HG02885 (cell line): ENCODE results near the gene ARHGDIA.

ENCODE experiments used
- ATAC-seq: cut with Tn5 transposase; IDR thresholded peaks from one replicate; pipeline ENCODE4 v1.9.1; 2021; ENCODE audit warnings: mild to moderate bottlenecking; ENCODE audit not compliant: unreplicated experiment, poor library complexity

ARHGDIA gene

DNA sequence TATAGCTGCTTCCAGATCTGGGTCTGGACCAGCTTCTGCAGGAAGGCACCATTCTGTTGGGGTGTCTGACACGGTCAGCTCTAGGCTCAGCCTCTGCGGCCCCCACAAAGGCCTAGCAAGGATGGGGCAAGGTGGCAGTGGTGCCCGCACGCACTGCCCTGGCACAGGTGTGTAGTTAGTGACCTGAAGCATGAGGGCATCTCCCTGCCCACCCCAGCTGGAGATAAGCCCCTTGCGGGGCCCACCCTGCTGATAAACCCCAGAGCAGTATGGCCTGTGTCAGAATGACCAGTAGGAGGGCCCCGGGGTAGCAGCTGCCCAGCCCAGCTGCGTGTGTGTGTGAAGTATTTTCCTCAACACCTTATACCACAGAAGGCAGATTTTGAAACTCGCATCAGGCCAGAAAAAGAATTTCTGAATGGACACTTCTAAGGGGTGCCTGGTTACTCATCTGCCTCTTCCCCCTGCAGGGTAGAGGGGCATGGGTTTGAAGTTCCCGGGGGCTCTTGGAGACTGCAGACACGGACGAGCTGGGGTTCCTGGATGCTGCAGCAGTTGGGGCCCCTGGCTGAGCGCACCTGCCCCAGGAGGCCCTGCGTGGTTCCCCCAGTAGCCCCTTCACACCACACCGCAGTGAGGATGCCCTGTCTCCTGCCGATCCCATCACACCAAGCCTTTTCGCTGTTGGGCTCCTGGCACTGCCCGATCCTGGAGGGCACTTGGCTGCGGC is 4.5 kb downstream of the ARHGDIA start:
- no peak for ATAC-seq

DNA sequence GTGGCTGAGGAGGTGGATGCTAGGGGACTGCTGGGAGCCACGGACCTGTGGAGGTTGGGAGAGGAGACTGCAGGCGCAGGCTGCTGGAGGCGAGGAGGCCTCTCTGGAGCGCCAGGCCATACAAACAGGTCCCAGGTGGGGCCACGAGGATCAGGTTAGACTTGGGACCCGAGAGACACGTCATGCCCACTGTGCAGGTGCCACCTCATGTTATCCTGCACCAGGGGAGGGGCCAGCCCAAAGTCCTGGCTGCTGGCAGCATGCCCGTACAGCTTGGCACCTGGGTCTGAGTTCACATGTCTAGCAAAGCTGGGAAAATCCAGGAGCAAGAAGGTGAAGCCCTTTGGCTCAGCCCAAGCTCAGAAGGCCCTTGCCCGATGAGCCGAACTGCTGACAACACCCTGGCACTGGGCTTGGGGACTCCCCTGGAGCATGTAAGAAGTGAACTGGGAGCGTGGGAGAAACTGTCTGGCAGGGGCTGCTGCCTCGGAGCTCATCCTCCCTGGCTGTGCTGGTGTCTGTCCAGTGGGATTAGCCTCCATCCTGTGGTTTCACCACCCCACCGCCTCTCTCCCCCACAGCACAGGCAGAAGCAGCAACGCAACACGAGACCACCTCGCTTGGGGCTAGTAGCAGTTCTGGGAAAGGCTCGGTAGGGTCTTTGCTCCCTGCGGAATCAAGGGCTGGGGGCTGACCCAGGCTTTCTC is 5.3 kb downstream of the ARHGDIA start:
- ATAC-seq: no peak

DNA sequence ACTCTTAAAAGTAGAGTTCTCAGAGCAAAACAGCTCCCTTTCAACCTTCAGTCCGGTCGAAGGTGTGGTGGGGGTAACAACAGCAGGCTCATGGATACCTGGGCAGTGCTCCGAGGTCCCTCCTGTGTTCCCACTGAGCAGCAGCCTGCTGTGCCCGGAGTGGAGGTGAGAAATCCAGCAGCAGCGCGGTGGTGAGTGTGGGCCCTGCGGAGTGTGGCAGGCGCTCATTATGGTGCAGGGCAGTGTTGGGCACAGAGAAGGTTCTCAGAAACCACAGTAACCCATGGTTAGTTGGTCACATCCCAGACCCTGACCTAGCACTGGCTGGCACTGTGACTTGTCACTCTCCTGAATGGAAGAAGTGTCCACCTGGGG is 5.8 kb downstream of the ARHGDIA start:
- ATAC-seq: no peak

DNA sequence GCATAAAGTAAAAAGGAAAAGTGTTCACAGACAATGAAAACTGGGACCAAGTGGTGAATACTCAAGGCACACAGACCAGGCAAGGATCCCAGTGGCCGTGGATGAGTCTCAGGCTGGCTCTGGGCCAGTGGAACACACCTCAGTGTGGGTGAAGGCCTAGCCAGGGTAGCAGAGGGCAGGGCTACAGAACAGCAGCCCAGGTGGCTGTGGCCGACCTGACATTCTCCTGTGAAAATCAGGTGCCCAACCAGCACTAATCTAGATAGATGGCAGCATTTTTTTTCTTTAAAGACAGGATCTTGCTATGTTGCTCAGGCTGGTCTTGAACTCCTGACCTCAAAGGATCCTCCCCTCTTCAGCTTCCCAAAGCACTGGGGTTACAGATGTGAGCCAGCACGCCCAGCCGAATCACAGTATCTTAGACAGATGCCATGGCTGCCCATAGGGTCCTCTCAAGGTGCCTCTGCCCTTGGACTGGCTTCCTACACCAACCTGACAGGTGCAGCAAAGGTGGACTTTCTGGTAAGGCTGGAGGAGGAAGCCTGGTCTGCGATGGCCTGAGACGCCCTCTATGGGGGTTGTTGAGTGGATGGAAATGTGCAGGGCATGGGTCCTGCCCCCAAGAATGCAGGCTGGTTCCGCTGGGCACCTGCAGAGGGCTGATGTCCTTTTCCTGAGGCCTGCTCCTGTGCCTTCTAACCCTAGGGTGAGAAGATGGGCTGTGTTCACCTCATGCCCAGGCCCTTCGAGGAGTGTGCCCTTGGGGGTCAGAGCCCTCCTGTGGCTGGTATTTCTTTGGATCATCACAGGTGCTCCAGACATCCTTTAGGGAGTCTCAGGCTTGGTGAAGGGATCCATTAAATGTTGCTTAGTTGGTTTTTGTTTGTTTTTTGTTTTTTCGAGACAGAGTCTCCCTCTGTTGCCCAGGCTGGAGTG is 7.0 kb downstream of the ARHGDIA start:
- ATAC-seq: no peak

DNA sequence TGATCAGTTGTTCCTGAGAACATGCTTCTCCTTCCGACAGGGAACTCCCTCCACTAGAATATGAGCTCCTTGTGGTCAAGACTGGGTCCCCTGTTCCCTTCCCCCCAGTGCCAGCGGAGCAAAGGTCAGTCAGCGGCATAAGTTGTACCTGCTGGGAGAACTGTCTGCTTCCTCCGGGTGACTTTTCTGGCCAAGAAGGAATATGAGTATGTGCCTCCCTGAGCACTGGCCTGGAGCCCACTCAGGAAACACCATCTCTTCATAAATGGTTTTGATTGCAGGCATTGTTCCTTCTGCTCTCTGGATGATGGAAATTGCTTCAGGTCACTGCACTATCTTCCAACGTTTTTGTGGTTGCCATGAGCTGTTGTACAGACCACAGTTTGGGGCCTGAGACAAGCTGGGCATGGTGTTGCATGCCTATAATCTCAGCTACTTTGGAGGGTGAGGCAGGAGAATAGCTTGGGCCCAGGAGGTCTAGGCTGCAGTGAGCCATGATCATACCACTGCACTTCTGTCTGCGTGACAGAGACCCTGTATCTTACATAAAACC is 7.9 kb downstream of the ARHGDIA start:
- no peak for ATAC-seq

DNA sequence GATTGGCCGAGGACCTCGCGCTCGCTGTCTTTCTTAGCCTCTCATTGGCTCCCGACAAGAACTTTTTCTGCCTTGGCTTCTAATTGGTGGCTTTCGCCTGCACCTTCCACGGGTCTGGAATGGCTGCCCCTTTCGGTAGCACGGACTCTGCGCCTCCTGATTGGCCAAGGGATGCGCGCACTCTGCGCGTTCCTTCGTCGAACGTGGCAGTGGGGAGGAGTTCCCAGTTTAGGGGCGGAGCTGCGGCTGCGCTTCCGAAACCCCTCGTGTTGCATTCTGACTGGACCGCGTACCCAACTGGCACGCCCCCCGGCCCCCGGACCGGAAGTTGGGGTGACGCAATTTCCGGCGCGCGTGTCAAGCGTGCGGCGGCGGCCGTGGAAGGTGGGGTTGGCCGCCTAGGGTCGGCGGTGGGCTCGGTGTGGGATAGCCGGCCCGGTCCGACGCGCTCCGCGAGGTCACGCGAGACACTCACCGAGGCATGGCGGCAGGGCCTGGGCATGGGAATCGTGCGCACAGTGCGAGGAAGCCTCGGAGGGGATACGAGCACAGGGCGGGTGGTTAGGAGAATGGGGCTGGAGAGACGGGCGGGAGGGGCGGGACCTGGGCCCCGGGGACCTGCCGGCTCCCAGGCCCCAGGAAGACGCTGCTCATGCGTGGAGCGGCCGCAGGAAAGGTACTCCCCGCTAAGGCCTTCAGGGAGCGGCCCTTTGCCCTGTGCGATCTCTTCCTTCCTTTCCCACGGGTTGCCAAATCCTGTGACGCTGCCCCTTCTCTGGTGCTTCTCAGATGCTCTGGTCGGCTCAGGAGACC is 10.2 kb downstream of the ARHGDIA start:
- peak; percentile 85 for ATAC-seq

DNA sequence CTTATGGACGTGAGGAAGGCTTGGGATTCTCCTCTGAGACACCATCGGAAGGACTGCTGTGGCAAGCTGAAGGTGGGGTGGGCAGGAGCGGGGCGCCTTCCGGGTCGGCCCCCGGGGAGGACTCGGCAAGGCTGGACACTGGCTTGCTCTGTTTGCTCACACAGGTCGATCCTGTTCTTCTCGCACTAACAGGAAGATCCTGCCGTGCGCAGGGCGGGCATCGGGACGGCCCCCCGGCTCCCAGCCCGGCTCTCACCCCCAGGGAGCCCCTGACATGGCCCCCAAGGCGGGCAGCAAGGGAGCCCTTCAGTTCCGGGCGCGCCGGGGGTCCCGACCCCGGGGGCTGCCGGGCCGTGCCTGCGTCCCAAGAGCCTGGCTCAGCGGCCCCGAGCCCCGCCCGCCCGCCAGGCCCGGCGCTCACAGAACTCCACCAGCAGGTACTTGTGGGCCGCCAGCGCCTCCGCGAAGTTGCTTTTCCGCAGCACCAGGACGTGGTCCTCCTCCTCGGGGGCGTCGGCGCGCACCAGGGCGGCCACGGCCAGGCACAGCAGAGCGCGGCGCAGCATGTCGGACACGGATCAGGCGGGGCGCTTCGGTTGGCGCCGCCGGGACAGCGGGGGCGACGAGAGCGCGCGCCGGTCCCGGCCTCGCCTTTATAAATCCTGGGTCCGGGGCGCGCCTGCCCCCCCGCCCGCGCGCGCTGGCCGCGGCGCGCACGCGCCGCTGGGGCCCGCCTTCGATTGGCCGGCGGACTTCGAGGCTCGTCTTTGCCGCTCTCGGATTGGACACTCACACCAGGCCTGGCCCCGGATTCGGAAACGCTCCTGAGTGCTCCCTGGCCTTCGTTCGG is 11.0 kb downstream of the ARHGDIA start, which contains the start of gene P4HB:
Gene P4HB (minus strand): TSS at position 630 of the 850 bp plus-strand sequence. CDS start 64 bp downstream, at position 566.
- peak; percentile 78 for ATAC-seq

DNA sequence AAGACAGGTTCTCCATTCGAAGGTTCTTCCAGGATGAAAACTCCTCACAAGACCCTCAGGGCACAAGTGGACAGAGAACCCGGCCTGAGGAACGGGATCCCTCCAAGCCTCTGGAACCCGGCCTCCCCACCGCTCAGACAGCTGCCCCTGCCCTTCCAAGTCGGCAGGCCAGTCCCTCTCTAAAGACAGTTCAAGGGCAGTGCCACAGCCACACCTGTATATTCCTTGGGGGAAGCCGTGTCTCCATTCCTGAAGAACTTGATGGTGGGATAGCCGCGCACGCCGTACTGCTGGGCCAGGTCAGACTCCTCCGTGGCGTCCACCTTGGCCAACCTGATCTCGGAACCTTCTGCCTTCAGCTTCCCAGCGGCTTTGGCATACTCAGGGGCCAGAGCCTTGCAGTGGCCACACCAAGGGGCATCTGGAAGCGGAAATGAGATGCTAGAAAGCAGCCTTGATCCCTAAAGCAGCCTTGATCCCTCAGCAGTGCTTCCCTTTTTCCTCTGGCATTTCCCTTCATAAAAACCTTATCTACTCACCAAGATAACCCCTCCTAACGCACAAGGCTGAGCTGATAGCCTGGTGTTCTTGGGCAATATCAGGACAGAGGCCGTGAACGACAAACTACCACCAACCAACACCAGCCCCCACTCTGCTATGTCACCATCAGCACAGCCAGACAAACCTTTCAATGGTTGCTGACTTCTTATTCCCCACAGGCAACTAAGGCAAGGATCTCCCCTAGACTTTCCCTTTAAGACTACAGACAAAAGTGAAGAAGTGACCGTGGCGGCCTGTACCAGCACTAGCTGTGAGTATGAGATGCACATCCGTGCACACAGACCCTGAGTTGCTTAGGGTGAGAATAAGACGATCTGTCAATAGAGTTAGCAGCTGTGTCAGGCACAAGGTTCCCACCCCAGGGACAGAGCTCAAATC is 11.9 kb downstream of the ARHGDIA start:
- no peak for ATAC-seq

DNA sequence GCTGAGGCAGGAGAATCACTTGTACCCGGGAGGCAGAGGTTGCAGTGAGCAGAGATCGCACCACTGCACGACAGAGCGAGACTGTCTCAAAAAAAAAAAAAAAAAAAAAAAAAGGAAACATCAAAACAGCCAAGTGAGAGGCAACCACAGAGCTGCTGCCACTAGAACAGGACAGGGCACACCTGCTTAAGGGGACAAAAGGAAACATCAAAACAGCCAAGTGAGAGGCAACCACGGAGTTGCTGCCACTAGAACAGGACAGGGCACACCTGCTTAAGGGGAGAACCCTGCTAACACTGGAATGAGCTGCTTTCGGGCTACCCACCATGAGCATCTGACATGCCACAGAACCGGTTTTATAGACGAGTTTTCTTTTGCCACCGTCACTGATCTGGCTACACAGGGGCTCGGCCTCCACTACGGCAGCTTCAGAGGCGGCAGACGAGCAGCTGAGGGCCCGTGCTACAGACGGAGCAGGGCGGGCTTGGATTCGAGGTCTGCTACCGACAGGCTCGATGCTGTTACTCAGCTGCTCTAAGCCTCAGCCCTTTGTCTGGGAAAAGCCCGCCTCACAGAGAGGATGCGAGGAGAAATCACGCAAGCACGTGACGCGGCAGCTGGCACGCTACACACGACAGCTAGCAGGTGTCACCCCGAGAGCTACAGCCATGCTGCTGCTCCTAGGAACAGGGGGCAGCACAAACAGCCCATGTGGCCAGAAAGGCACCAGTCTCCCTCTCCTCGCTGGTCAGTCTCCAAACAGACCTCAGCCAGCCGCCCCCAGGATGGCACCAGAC is 12.8 kb downstream of the ARHGDIA start:
- no peak for ATAC-seq

DNA sequence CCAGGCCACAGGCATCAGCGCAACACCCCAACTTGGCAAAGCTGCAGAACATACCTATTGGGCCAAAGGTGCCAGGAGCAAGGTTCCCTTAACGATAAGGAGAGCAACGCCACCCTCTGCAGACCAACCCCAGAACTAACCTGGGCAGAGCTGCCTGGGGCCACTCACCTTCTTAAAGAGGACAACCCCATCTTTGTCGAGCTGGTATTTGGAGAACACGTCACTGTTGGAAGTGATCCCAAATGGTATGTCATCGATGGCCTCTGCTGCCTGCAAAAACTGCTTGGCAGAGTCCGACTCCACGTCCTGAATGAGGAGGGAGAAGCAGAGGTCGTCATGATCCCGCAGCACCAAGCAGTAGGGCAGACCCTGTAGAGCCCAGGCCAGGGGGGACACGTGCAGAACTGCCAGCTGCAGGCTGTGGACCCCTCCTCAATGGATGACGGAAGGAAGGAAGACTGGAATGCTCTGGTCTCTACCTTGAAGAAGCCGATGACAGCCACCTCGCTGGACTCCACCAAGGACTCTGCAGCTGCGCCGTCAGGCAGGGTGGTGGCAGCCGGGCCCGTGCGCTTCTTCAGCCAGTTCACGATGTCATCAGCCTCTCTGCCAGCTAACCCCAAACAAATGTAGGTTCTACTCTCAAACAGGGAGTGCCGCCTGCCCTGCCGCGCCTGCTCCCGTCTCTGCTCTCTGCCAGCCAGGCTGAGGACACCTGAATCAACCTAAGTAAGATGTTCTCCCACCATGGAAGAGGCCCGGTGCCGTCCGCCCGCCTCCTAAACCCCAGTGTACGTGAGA is 16.0 kb downstream of the ARHGDIA start:
- ATAC-seq: no peak

DNA sequence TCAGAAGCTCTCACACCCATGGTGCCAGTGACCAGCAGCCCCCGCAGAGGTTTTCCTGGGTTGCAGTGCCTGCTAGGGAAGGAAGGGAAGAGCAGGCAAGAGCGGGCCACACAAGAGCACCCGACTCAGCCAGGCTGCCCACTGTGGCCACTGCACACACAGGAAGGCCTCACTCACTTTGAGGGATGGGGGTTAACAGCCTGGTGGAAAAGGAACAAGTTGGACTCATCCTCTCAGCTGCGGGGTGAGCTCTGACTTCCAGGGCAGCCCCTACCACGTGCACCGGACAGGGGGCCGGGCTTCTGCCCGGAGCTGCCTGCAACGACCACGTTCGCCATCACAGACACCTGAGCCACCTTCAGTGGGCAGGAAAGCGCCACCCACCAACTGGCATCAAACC is 18.9 kb downstream of the ARHGDIA start:
- ATAC-seq: no peak

DNA sequence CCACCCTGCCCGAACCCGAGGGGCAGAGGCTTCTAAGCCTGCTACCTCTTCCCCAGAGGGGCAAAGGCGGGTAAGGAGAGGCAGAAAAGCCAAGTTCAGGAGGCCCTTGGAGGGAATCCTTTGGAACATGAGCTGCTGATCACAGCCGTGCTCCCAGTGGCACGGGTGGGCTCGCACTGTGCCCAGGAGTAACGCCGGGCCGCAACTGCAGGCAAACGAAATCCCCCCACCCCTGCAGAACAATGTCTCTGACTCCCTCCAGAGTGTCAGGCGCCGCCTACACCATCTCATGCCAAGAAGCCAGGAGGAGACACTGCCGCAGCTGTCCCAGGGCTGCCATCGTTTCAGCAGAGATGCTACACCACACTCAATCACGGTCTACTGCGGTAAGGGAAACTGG is 19.7 kb downstream of the ARHGDIA start:
- ATAC-seq: no peak

DNA sequence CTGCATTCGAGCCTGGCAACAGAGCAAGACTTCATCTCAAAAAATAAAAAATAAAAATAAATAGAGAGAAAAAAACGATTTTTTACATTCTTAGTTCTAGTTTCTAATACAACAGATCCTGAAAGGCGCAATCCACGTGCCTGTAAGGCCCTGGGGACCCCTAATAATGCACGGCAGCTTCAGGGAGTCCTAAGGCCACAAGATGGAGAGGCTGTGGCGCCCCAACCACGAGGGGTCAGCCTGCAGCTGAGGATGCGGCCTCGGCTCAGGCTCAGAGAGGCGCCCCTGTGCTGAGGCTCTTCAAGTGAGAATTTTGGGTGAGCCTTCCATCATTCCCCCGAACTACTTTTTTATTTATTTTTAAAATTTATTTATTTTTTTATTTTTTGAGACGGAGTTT is 21.7 kb downstream of the ARHGDIA start:
- ATAC-seq: no peak

DNA sequence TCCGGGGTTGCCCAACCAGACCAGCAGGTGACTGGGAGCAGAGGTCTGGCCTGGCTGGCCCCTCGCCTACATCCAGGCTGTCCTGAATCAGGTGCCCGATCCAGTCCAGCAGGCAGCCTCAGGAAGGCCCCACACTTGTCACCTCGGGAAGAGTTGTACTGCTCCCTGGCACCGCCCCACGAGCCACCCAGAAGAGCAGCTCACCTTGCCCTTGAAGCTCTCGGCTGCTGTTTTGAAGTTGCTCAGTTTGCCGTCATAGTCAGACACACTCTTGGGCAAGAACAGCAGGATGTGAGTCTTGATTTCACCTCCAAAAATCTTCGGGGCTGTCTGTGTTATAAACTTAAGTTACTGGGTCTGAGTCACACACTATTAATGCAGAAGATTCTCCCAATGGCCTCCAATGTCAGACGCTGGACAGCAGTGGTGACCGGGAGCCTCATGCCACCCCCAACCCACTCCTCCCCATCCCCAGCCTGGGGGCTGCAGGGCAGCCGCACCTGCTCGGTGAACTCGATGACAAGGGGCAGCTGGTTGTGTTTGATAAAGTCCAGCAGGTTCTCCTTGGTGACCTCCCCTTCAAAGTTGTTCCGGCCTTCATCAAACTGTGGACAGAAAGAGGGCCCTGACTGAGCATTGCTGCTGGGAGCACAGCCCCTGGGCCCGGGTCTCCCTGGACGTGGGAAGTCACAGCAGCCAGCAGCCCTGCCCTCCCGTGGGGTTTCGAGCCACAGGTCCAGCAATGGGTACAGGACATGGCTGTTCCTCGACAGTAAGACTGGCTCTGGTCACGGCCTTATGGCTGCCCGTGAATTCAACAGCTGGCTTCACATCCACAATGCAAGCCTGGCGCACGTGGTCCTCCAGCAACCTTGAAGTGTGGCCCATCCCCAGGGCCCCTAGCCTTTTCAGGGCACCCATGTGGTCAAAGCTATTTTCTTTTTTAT is 24.1 kb downstream of the ARHGDIA start:
- ATAC-seq: no peak
